ENCODE data around the gene CAMK2N2. TPM values are rescaled to one million over a fixed set of nuclear protein-coding genes. Genes with fewer than 3 reads are reported as not detected.

CAMK2N2 gene
- total RNA-seq, 1 donor from 2014 or later: 1.4 TPM

- no peak for DNase-seq (ENCODE audit: low spot score, unreplicated experiment)
- H3K27me3 Mint-ChIP-seq: peaks cover 66% of the 10 kb centered on the region
- no peak for TF ChIP-seq CTCF (IDR thresholded peaks at IDR 0.05; ENCODE audit: unreplicated experiment)
These were observed 32.8 kb downstream of the CAMK2N2 start for GRCh38 chr3:184228376-184229137.

GRCh38 chr3:184227481-184227935 is 33.8 kb downstream of the CAMK2N2 start:
- H3K4me3 Mint-ChIP-seq (ENCODE audit: low read depth): no peak overlapping the region
- H3K4me1 Mint-ChIP-seq (ENCODE audit: low read depth): peaks cover 8% of the 10 kb centered on the region
- peaks cover 3% of the 10 kb centered on the region for H3K36me3 Mint-ChIP-seq (ENCODE audit: insufficient read depth)
- no peaks in the 10 kb centered on the region for H3K9me3 Mint-ChIP-seq (ENCODE audit: low read depth)
- peak; percentile 84 for TF ChIP-seq CTCF (IDR thresholded peaks at IDR 0.05; ENCODE audit: unreplicated experiment)
- H3K27me3 Mint-ChIP-seq: peaks cover 63% of the 10 kb centered on the region
- H3K27ac Mint-ChIP-seq: no peak overlapping the region
- no peak for DNase-seq (ENCODE audit: low spot score, unreplicated experiment)

More at GRCh38 chr3:184228376-184229137, 32.8 kb downstream of the CAMK2N2 start:
- Mint-ChIP-seq H3K4me1 (ENCODE audit: low read depth) (peaks cover 8% of the 10 kb centered on the region), H3K9me3 (ENCODE audit: low read depth) (no peaks in the 10 kb centered on the region), H3K27ac (peak overlapping the region; percentile 90), H3K4me3 (ENCODE audit: low read depth) (peak overlapping the region; percentile 57), H3K36me3 (ENCODE audit: insufficient read depth) (peaks cover 3% of the 10 kb centered on the region)

GRCh38 chr3:184223946-184224345 is 37.4 kb downstream of the CAMK2N2 start:
- H3K36me3 Mint-ChIP-seq (ENCODE audit: insufficient read depth): no peaks in the 10 kb centered on the region
- no peak for DNase-seq (ENCODE audit: low spot score, unreplicated experiment)
- no peak overlapping the region for H3K27ac Mint-ChIP-seq
- TF ChIP-seq CTCF (IDR thresholded peaks at IDR 0.05; ENCODE audit: unreplicated experiment): no peak
- H3K9me3 Mint-ChIP-seq (ENCODE audit: low read depth): no peaks in the 10 kb centered on the region
- H3K27me3 Mint-ChIP-seq: peaks cover 46% of the 10 kb centered on the region
- H3K4me3 Mint-ChIP-seq (ENCODE audit: low read depth): no peak overlapping the region
- no peaks in the 10 kb centered on the region for H3K4me1 Mint-ChIP-seq (ENCODE audit: low read depth)

GRCh38 chr3:184222521-184222920 is 38.8 kb downstream of the CAMK2N2 start:
- no peak for TF ChIP-seq CTCF (IDR thresholded peaks at IDR 0.05; ENCODE audit: unreplicated experiment)
- Mint-ChIP-seq H3K36me3 (ENCODE audit: insufficient read depth) (no peaks in the 10 kb centered on the region), H3K4me3 (ENCODE audit: low read depth) (no peak overlapping the region), H3K9me3 (ENCODE audit: low read depth) (no peaks in the 10 kb centered on the region), H3K4me1 (ENCODE audit: low read depth) (no peaks in the 10 kb centered on the region), H3K27me3 (peaks cover 32% of the 10 kb centered on the region), H3K27ac (no peak overlapping the region)
- DNase-seq (ENCODE audit: low spot score, unreplicated experiment): no peak

- TF ChIP-seq CTCF (IDR thresholded peaks at IDR 0.05; ENCODE audit: unreplicated experiment): no peak
- no peak for DNase-seq (ENCODE audit: low spot score, unreplicated experiment)
- Mint-ChIP-seq H3K4me1 (ENCODE audit: low read depth) (no peaks in the 10 kb centered on the region), H3K4me3 (ENCODE audit: low read depth) (no peak overlapping the region), H3K9me3 (ENCODE audit: low read depth) (no peaks in the 10 kb centered on the region), H3K36me3 (ENCODE audit: insufficient read depth) (no peaks in the 10 kb centered on the region), H3K27ac (no peak overlapping the region), H3K27me3 (peaks cover 10% of the 10 kb centered on the region)
These were observed 42.5 kb downstream of the CAMK2N2 start for GRCh38 chr3:184218814-184219213.

All from progenitor cell of endocrine pancreas (in vitro differentiated cells).